Activated CD4-positive, alpha-beta T cell treated with anti-CD3 and anti-CD28 coated beads for 1 hour (primary cell): Measurements from ENCODE around the gene AADAT.

Experiments
- DNase-seq: peaks from one replicate; pipeline ENCODE4 v3.0.0-alpha.2; 2020

The AADAT gene

GRCh38 chr4:170027181-170027829 is 62.5 kb downstream of the AADAT start:
- peak; percentile 77 for DNase-seq

- DNase-seq: peak; percentile 72
Measured at GRCh38 chr4:170026253-170027021, 63.3 kb downstream of the AADAT start, which contains the start of gene MFAP3L. Gene MFAP3L (minus strand): TSS chr4:170026395. CDS start chr4:170005877, 20,518 bp downstream.

- no peak for DNase-seq
Measured at GRCh38 chr4:170025523-170026252, 64.1 kb downstream of the AADAT start.

GRCh38 chr4:170022211-170022610 is 67.5 kb downstream of the AADAT start:
- DNase-seq: no peak

- no peak for DNase-seq
Measured at GRCh38 chr4:170017252-170017651, 72.5 kb downstream of the AADAT start.

GRCh38 chr4:170015285-170015684 is 74.5 kb downstream of the AADAT start:
- DNase-seq: no peak

- DNase-seq: no peak
Measured at GRCh38 chr4:170014359-170015011, 75.3 kb downstream of the AADAT start.

- DNase-seq: no peak
Measured at GRCh38 chr4:170012629-170012958, 77.2 kb downstream of the AADAT start.

- DNase-seq: no peak
Measured at GRCh38 chr4:170011921-170012628, 77.7 kb downstream of the AADAT start.
